Ammon's horn (tissue), 1 donor: ENCODE results near the gene KCTD13.
"Not testable (repeated sequence)": the region's sequence is repeated elsewhere in the genome, so short reads cannot be mapped to it uniquely, and the experiment has no call there.

Experiments used
- DNase-seq: peaks from one replicate; pipeline ENCODE4 v3.0.0-alpha.2; 2016; ENCODE audit warnings: low spot score

Gene KCTD13

GRCh38 chr16:29925781-29926710 lies at the start of gene KCTD13:
Gene KCTD13, minus strand, starts transcription at chr16:29926226. Its CDS starts 193 bp downstream, at chr16:29926033.
- DNase-seq: peak; percentile 79

- no peak for DNase-seq
These were observed 49.1 kb upstream of the KCTD13 start for GRCh38 chr16:29975134-29975538.

- DNase-seq: no peak
These were observed 48.5 kb upstream of the KCTD13 start for GRCh38 chr16:29974291-29975133.

GRCh38 chr16:29973384-29974246 lies 47.6 kb upstream of the KCTD13 start, which contains the start of gene TAOK2:
Gene TAOK2, plus strand, starts transcription at chr16:29973868. Its CDS starts 3,905 bp downstream, at chr16:29977773.
- peak; percentile 99 for DNase-seq

- DNase-seq: no peak
These were observed 47.0 kb upstream of the KCTD13 start for GRCh38 chr16:29972992-29973383.

DNA sequence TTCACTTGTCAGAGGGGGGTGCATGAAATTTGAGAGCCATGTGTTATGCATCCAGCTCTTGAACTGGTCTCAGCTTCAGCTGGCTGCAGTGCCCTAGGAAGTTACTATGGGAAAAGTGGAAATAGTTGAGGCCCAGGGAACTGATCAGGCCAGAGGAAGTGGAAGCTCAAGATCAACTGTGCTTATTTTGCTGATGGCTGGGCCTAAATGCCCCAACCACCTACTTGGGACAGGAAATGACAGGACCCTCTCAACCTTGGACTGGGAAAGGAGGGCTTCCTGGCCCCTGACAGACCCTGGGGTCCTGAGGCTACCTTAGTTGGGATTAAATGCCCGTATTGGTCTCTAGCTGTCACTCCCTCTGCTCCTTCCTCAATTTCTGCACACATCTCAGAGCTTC lies 46.5 kb upstream of the KCTD13 start:
- no peak for DNase-seq

GRCh38 chr16:29971304-29971703 lies 45.3 kb upstream of the KCTD13 start:
- DNase-seq: no peak

DNA sequence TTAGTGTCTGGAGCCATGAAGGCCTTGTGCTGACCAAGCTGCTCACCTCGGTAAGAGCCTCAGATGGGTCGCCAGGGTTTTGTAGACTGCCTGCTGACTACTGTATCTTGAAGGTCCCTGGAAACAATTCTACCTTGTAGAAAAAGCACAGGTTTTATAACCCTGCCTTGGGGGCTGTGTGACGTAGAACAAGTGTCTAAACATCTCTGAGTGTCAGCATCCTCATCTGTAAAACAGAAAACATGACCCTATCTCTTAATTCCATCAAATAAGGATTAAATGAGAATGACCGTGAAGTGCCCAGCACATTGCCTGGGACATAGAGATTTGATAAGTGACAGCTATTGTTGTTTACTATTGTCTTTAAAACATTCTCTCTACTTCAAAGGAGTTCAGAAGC lies 42.2 kb upstream of the KCTD13 start:
- DNase-seq: no peak

- no peak for DNase-seq
These were observed 37.2 kb upstream of the KCTD13 start for GRCh38 chr16:29963021-29963743.

DNA sequence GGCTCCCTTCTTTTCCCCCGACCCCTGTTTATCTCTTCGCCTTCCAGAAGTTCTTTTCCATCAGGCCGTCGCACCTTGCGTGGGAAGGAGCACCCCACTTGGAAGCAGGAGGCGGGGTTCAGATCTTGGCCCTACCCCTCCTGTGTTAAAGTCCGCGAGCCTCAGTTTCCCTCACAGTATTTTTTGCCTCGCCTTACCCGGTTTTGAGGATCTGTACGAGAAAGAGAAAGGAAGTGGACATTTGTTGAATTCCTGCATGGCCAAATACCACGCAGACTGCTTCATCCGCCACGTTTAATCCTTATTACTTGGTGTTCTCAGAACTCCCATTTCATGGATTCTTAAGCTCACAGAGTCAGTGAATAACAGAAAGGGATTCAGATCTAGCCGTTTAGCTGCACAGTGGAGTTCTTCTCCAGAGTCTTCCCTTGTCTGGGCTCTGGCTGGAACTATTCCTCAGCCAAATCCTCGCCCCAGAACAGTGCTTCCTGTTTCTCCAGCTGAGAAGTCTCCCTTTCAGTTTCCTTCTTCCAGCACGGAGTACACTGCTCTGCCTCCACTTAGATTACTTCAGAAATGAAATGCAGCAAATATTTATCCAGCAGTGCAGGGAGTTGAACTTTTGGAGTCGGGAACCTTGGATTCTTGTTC lies 36.4 kb upstream of the KCTD13 start:
- peak; percentile 51 for DNase-seq

DNA sequence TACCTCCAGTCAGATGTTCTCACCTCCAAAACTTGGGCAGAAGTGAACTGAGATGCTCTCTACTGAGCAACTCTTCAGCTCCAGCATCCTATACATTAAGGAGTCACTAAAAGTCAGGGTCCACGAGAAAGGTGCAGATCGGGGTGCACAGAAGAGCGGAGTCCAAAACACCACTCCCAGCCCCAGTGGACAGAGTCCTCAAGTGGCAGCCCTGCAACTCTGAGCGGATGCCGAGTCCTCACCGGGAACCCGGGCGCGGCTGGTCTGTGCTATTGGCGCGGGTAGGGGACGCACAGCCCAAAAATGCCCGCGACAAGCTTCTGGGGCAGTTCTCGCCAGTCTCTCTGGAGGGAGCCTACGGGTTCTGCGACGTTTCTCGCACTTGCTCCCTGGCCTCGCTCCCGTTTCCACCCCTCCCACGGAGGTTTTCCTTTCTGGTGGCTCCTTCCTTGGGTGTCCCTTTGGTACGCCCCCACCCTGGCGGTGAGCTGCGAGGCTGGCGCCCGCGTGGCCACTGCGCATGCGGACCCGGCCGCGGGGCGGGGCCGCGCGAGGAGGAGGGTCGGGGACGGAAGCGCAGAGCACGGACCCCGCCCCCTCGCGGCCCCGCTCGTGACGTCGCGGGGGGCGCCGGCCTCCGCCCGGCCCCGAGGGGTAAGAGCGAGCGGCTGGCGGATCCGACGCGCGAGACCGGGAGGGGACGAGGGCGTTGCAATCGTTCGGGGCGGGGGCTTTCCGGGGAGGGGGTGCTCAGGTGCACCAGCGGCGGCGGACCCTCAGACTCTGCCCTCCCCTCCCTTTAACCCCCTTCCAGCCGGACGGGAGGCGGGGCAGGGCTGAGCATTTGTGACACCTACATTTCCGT lies 35.7 kb upstream of the KCTD13 start, which contains the start of gene TMEM219:
TSS of gene TMEM219 (plus strand) at position 601 of the 865 bp plus-strand sequence. CDS start 1,065 bp downstream, outside the sequence.
- DNase-seq: peak; percentile 90

- no peak for DNase-seq
These were observed 35.1 kb upstream of the KCTD13 start for GRCh38 chr16:29961127-29961478.

GRCh38 chr16:29959821-29960220 lies 33.8 kb upstream of the KCTD13 start:
- DNase-seq: not testable (repeated sequence)

GRCh38 chr16:29959293-29959692 lies 33.3 kb upstream of the KCTD13 start:
- no peak for DNase-seq

DNA sequence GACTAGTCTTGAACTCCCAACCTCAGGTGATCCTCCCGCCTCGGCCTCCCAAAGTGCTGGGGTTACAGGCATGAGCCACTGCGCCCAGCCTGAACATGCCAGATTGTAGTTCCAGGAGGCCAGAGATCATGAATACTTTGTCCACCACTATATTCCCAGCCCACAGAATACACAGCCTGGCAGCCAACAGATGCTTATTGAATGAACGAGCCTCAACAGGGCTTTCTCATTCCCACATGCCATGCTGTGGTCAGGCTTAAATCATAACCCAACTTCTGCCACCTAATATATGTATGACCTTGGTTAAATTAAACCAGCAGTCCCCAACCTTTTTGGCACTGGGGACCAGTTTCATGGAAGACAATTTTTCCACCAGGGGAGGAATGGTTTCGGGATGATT lies 32.7 kb upstream of the KCTD13 start:
- DNase-seq: no peak

DNA sequence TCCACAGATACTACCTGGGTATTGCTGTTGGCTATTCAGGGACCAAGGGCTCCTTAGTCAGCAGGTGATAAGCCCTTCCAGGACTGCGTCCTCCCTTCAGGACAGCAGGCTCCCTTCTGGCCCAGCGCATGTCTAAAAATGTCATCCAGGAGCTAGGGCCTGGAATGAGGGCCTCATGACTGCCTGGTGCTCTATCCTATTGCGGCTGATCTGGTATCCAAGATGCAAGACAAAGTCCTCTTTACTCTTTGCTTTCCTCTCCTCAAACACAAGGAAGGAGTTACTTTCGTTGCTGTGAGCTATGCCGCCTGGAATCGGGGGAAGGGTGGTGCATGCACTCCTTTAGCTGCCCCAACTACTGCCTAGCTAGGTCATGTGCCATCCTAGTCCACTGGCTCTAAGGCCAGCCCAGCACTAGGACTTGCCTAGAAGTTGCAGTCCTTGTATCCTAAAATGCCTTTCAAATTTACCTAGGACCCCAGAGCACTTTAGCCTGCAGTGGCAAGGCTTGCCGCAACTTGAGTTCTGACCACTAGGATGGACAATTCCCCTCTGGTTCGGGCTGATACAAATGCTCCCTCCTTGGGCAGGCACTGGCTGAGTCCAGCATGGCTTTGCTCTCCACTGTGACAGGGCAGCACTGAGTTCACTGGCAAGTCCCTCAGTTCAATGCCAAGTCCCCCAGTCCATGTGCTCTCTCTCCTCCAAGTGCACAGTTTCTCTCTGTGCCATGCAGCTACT lies 25.8 kb upstream of the KCTD13 start:
- no peak for DNase-seq

- no peak for DNase-seq
These were observed 24.9 kb upstream of the KCTD13 start for GRCh38 chr16:29950806-29951461.

GRCh38 chr16:29947897-29948296 lies 21.9 kb upstream of the KCTD13 start:
- no peak for DNase-seq
